IMR-90 (cell line): ENCODE results near the gene POLD1. TPM values are rescaled to one million over a fixed set of nuclear protein-coding genes. Genes with fewer than 3 reads are reported as not detected.
A peak's percentile ranks its signal among the peaks of the same experiment; 100 is the strongest.

Experiments
- ATAC-seq: fragments of 200-7000 bp; cut with Tn5 transposase; 2 replicates; pipeline ENCODE4 v1.9.1; 2020; ENCODE audit warnings: low read depth, mild to moderate bottlenecking, moderate library complexity
- BruUV-seq: library from RNA; stranded (reverse); fragments of 400-500 nt; replicated peaks from 2 replicates; lab custom pipeline; 2021; lab: Mats Ljungman, UMichigan
- CTCF ChIA-PET: fragments of 300-600 bp; formaldehyde crosslinking; extraction: SDS; loops from one replicate; lab custom pipeline; 2021; ENCODE audit warnings: antibody characterized with exemption; lab: Yijun Ruan, JAX
- POLR2A ChIA-PET: fragments of 300-600 bp; sonication (Branson Sonifier 250); formaldehyde crosslinking; loops from one replicate; lab custom pipeline; 2022; ENCODE audit warnings: antibody characterized with exemption; ENCODE audit not compliant: unreplicated experiment; lab: Charles Lee
- DNase-seq: peaks from one replicate; pipeline ENCODE4 v3.0.0; 2013
- H2AFZ ChIP-seq: replicated peaks from 2 replicates; pipeline ENCODE3; 2013; ENCODE audit warnings: low read length, mild to moderate bottlenecking; ENCODE audit not compliant: poor library complexity
- H2AK5ac ChIP-seq: 2 replicates; pipeline ENCODE4 v1.6.1; 2013; ENCODE audit warnings: low read depth, low read length, inconsistent platforms
- H2AK9ac ChIP-seq: replicated peaks from 2 replicates; pipeline ENCODE3; 2013; ENCODE audit warnings: mild to moderate bottlenecking, low read depth, low read length, moderate library complexity; ENCODE audit not compliant: poor library complexity
- H2BK120ac ChIP-seq: 2 replicates; pipeline ENCODE4 v1.6.1; 2013; ENCODE audit warnings: low read depth, low read length, inconsistent platforms
- H2BK15ac ChIP-seq: 3 replicates; pipeline ENCODE4 v1.6.1; 2013; ENCODE audit warnings: low read depth, low read length, inconsistent platforms
- H2BK20ac ChIP-seq: 2 replicates; pipeline ENCODE4 v1.6.1; 2013; ENCODE audit warnings: low read depth, mild to moderate bottlenecking, inconsistent platforms, low read length, moderate library complexity
- H2BK5ac ChIP-seq: 2 replicates; pipeline ENCODE4 v1.6.1; 2013; ENCODE audit warnings: mild to moderate bottlenecking, low read depth, low read length, inconsistent platforms; ENCODE audit not compliant: poor library complexity, severe bottlenecking
- H3K14ac ChIP-seq: replicated peaks from 2 replicates; pipeline ENCODE4 v1.6.1; 2013; ENCODE audit warnings: low read depth, low read length, inconsistent platforms
- H3K18ac ChIP-seq: 2 replicates; pipeline ENCODE4 v1.6.1; 2013; ENCODE audit warnings: low read depth, low read length, control low read depth
- H3K23ac ChIP-seq: 2 replicates; pipeline ENCODE4 v1.6.1; 2013; ENCODE audit warnings: low read depth, low read length, inconsistent platforms
- H3K27ac ChIP-seq: 2 replicates; pipeline ENCODE4 v1.5.1; 2013; ENCODE audit warnings: mild to moderate bottlenecking, control low read depth, low read length; ENCODE audit not compliant: insufficient read depth
- H3K27me3 ChIP-seq: 2 replicates; pipeline ENCODE4 v1.6.1; 2013; ENCODE audit warnings: low read length; ENCODE audit not compliant: control insufficient read depth, insufficient read depth
- H3K36me3 ChIP-seq: 2 replicates; pipeline ENCODE4 v1.6.1; 2013; ENCODE audit warnings: low read length, mixed read lengths; ENCODE audit not compliant: control insufficient read depth, insufficient read depth
- H3K4ac ChIP-seq: 2 replicates; pipeline ENCODE4 v1.6.1; 2013; ENCODE audit warnings: low read depth, low read length, inconsistent platforms
- H3K4me1 ChIP-seq: 2 replicates; pipeline ENCODE4 v1.6.1; 2013; ENCODE audit warnings: low read length, mixed read lengths; ENCODE audit not compliant: control insufficient read depth, insufficient read depth
- H3K4me2 ChIP-seq: 2 replicates; pipeline ENCODE4 v1.6.1; 2013; ENCODE audit warnings: low read depth, mild to moderate bottlenecking, control low read depth, low read length, moderate library complexity
- H3K4me3 ChIP-seq: 2 replicates; pipeline ENCODE4 v1.5.1; 2013; ENCODE audit warnings: low read depth, mild to moderate bottlenecking, control low read depth, low read length, moderate library complexity; ENCODE audit not compliant: insufficient read depth
- H3K56ac ChIP-seq: 2 replicates; pipeline ENCODE4 v1.6.1; 2013; ENCODE audit warnings: low read length, inconsistent platforms; ENCODE audit not compliant: insufficient read depth; ENCODE audit errors: extremely low read depth
- H3K79me1 ChIP-seq, 2 experiments: 2 replicates each; pipeline ENCODE4 v1.6.1; 2013; ENCODE audit warnings: low read length in 2 of 2, inconsistent platforms in 1 of 2, low read depth in 1 of 2
- H3K9ac ChIP-seq: 2 replicates; pipeline ENCODE4 v1.6.1; 2013; ENCODE audit warnings: low read depth, low read length, control low read depth
- H3K9me1 ChIP-seq: 2 replicates; pipeline ENCODE4 v1.6.1; 2013; ENCODE audit warnings: low read length, inconsistent platforms; ENCODE audit not compliant: insufficient read depth
- H3K9me3 ChIP-seq: 2 replicates; pipeline ENCODE4 v1.6.1; 2013; ENCODE audit warnings: low read length; ENCODE audit not compliant: control insufficient read depth, insufficient read depth
- H4K20me1 ChIP-seq: 2 replicates; pipeline ENCODE4 v1.6.1; 2013; ENCODE audit warnings: low read length, inconsistent platforms; ENCODE audit not compliant: insufficient read depth
- H4K5ac ChIP-seq: 2 replicates; pipeline ENCODE4 v1.6.1; 2013; ENCODE audit warnings: mild to moderate bottlenecking, low read depth, low read length, control low read depth
- H4K8ac ChIP-seq, 2 experiments: 2 replicates each; pipeline ENCODE4 v1.6.1; 2013; ENCODE audit warnings: low read depth in 2 of 2, low read length in 2 of 2, control low read depth in 1 of 2, inconsistent platforms in 1 of 2
- H4K91ac ChIP-seq: 2 replicates; pipeline ENCODE4 v1.6.1; 2013; ENCODE audit warnings: low read depth, low read length, inconsistent platforms; ENCODE audit not compliant: insufficient read depth
- SMC3 ChIP-seq: fragments of 150-350 bp; IDR thresholded peaks from 2 replicates; pipeline ENCODE4 v1.6.1; 2016; ENCODE audit warnings: low read depth, mild to moderate bottlenecking, antibody characterized with exemption, low read length, moderate library complexity
- WGBS, 2 experiments: methylation state at CpG; one replicate each; pipeline versions ENCODE4 v1.1.5 to v1.1.7; 2013; ENCODE audit warnings: missing lambda C conversion rate in 2 of 2; ENCODE audit not compliant: insufficient read length in 1 of 2; ENCODE audit errors: extremely low coverage in 2 of 2; 5-methylcytosine and 5-hydroxymethylcytosine counted together
- dilution Hi-C: fragments of 300-500 bp; cut with HindIII; formaldehyde crosslinking; loops from one replicate; pipeline ENCODE4 v1.14.3; 2018; ENCODE audit warnings: low sequenced_read_pairs; ENCODE audit not compliant: unreplicated experiment
- in situ Hi-C: fragments of 300-500 bp; cut with MboI; formaldehyde crosslinking; loops from 3 replicates; pipeline ENCODE4 v1.14.3; 2019; ENCODE audit warnings: low sequenced_read_pairs, inconsistent platforms, mixed read lengths
- intact Hi-C: fragments of 100-400 bp; cut with micrococcal nuclease; formaldehyde crosslinking; loops from 2 replicates; pipeline ENCODE4 v1.10.0; 2022
- polyA plus RNA-seq, 3 experiments: library from polyadenylated mRNA; depleted of rRNA; stranded (reverse); fragments of >200 nt; gene quantifications; 2 replicates each; pipeline ENCODE4 v1.2.3, GENCODE V29; 2012; ENCODE audit warnings: low replicate concordance in 1 of 3
- total RNA-seq: library from RNA; depleted of rRNA; stranded (reverse); fragments of >200 nt; gene quantifications from 2 replicates; pipeline ENCODE4 v1.2.3, GENCODE V29; 2012

POLD1 gene
- total and polyA plus RNA-seq, 2 of the 4 experiments (the other 2 are of a cell fraction): 13.8 to 28.9 TPM

GRCh38 chr19:50380137-50380536 lies 4.0 kb upstream of the POLD1 start:
- no peak overlapping the region for H2AK5ac ChIP-seq
- no peaks in the 10 kb centered on the region; the same call in 1 of the 2 replicates for H3K9me1 ChIP-seq
- intact Hi-C loops (no loop called here), in situ Hi-C loops (no loop called here), dilution Hi-C loops (no loop called here)
- no peak overlapping the region for H3K4me2 ChIP-seq
- no peak overlapping the region for H3K23ac ChIP-seq
- ChIA-PET CTCF (no interaction called here), POLR2A (no interaction called here)
- H2AFZ ChIP-seq: no peak overlapping the region
- no peaks in the 10 kb centered on the region for H3K9me3 ChIP-seq
- H3K27ac ChIP-seq: no peak overlapping the region
- H4K8ac ChIP-seq: no peak overlapping the region
- TF ChIP-seq SMC3: no peak
- no peak overlapping the region for H3K56ac ChIP-seq
- H4K91ac ChIP-seq: no peak overlapping the region
- ATAC-seq: no peak
- no peak overlapping the region for H3K4me3 ChIP-seq
- peaks cover 42% of the 10 kb centered on the region for H3K36me3 ChIP-seq
- no peak overlapping the region for H3K9ac ChIP-seq
- H2BK120ac ChIP-seq: no peak overlapping the region
- peaks cover 0 to 37% of the 10 kb centered on the region in 2 experiments for H3K79me1 ChIP-seq
- BruUV-seq: no TSS peak
- H2BK5ac ChIP-seq: no peak overlapping the region
- no peak overlapping the region for H3K4ac ChIP-seq
- H3K27me3 ChIP-seq: no peaks in the 10 kb centered on the region
- H2BK15ac ChIP-seq: no peak overlapping the region
- WGBS, 2 experiments: 60% methylated on average over 1 of the region's 11 CpGs; no CpG with 5 or more reads in 1 of the 2 experiments
- H3K14ac ChIP-seq: no peak overlapping the region
- H3K18ac ChIP-seq: no peak overlapping the region
- peak overlapping the region; percentile 23 for H2AK9ac ChIP-seq
- H2BK20ac ChIP-seq: no peak overlapping the region
- peaks cover 10% of the 10 kb centered on the region for H4K20me1 ChIP-seq
- H4K5ac ChIP-seq: no peak overlapping the region
- peak; percentile 27 for DNase-seq
- no peaks in the 10 kb centered on the region; the same call in 1 of the 2 replicates for H3K4me1 ChIP-seq
